ENCODE results near the gene MRPL14.
"Not testable (repeated sequence)": the region's sequence is repeated elsewhere in the genome, so short reads cannot be mapped to it uniquely, and the experiment has no call there.

The MRPL14 gene

DNA sequence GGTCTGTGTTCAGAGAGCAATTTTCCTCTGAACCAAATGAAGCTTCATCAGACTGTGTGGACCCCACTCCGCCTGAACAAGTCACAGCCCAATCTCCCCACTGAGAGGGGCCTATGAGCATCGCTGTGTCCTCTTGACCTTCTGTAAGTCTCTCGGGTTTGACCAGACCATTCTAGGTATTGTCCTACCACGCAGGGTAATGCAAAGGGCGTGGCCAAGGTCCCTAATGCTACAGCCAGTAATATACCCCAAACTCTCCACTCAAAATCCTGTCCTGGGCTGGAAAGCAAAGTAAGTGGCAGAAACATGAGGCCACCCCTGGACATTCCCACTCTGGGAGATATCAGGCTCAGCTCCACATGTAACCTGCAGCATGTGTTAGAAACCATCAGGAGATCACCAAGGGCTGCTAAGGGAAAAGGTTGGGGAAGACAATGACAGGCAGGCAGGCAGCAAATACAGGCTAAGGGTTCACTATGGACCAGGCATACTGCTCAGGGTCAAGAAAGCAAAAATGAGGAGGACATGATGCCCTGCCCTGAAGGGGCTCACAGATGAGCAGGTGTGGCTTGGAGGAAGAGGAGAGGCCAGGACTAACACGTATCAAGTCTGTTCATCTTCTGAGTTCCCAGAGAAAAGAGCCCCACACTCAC lies 33.4 kb downstream of the MRPL14 start:
- no peaks in the 10 kb centered on the region for H3K36me3 Mint-ChIP-seq (ENCODE audit: low read depth)
- peaks cover 4% of the 10 kb centered on the region for H3K4me1 Mint-ChIP-seq (ENCODE audit: low read depth)
- DNase-seq (ENCODE audit: low spot score) = no peak
- H3K9me3 Mint-ChIP-seq = no peaks in the 10 kb centered on the region
- H3K27me3 Mint-ChIP-seq (ENCODE audit: low read depth) = no peaks in the 10 kb centered on the region
- no peak overlapping the region for H3K27ac Mint-ChIP-seq
- H3K4me3 Mint-ChIP-seq = no peak overlapping the region

DNA sequence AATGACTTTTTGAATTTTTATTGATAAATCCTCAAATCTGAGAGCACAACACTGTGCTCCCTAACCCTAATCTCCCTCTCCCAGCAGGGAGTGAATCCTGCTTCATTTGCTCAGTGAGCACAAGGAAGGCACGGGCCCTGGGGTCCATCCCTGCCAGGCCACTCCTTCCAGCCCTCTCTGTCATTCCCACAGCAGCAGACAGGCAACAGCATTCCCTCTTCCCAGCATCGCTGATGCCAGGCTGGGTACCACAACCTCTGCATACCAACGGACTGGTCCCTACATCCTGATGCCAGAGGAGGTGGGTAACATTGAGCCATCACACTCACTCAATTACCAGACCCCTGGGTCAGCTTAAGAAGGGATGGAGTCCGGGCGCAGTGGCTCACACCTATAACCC lies 34.2 kb downstream of the MRPL14 start:
- no peak overlapping the region for H3K4me3 Mint-ChIP-seq
- DNase-seq (ENCODE audit: low spot score) = no peak
- H3K27me3 Mint-ChIP-seq (ENCODE audit: low read depth) = no peaks in the 10 kb centered on the region
- H3K36me3 Mint-ChIP-seq (ENCODE audit: low read depth) = no peaks in the 10 kb centered on the region
- H3K9me3 Mint-ChIP-seq = no peaks in the 10 kb centered on the region
- H3K27ac Mint-ChIP-seq = no peak overlapping the region
- H3K4me1 Mint-ChIP-seq (ENCODE audit: low read depth) = peaks cover 4% of the 10 kb centered on the region

DNA sequence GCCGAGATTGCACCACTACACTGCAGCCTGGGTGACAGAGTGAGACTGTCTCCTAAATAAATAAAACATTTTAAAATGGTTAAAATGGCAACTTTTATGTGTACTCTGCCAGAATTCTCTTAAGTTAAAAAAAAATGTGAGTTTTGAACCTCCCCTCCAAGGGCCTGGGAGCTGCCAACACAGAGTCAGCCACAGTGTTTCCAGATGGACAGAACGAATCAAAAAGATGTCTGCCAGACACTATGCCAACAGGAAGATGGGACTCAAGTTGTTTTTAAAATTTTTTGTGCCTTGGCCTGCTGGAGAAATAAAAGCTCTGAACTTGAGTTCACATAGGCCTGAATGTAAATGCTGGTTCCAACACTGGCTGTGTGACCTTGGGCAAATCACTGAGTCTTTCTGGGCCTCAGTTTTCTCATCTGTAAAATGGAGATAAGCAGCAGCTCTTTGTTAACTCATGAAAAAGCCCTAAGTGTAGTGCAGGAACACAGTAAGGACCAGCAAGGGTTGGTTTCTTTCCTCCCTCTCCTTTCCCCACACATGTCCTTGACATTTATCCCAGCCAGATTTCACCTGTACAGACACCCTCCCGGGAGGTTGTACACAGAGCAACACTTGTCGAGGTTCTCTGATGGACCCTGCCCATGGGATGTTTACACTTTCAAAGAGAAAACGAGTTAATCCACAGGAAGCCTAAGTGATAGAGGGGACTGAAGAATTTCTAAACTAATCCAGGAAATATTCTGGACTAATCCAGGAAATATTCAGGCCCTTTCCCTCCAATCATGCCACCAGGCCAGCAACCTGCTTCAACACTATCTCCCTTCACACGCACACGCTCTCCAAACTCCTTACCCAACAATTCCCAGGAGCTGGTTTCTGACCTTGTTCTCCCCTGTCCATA lies 35.0 kb downstream of the MRPL14 start:
- no peak overlapping the region for H3K4me3 Mint-ChIP-seq
- H3K4me1 Mint-ChIP-seq (ENCODE audit: low read depth) = peaks cover 4% of the 10 kb centered on the region
- H3K9me3 Mint-ChIP-seq = no peaks in the 10 kb centered on the region
- DNase-seq (ENCODE audit: low spot score) = no peak
- H3K27ac Mint-ChIP-seq = no peak overlapping the region
- no peaks in the 10 kb centered on the region for H3K27me3 Mint-ChIP-seq (ENCODE audit: low read depth)
- no peaks in the 10 kb centered on the region for H3K36me3 Mint-ChIP-seq (ENCODE audit: low read depth)

DNA sequence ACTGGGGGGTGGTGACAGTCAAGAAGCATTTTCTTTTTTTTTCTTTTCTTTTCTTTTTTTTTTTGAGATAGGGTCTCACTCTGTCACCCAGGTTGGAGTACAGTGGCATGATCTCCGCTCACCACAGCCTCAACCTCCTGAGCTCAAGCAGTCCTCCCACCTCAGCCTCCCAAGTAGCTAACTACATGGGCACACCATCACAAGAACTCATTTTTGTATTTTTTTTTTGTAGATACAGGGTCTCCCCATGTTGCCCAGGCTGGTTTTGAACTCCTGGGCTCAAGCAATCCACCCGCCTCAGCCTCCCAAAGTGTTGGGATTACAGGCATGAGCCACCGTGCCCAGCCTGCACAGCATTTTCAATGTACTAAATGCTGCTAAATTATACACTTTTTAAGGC lies 35.9 kb downstream of the MRPL14 start:
- H3K27me3 Mint-ChIP-seq (ENCODE audit: low read depth); H3K36me3 Mint-ChIP-seq (ENCODE audit: low read depth); H3K27ac Mint-ChIP-seq; H3K4me1 Mint-ChIP-seq (ENCODE audit: low read depth); DNase-seq (ENCODE audit: low spot score); H3K9me3 Mint-ChIP-seq; H3K4me3 Mint-ChIP-seq: not testable (repeated sequence)

DNA sequence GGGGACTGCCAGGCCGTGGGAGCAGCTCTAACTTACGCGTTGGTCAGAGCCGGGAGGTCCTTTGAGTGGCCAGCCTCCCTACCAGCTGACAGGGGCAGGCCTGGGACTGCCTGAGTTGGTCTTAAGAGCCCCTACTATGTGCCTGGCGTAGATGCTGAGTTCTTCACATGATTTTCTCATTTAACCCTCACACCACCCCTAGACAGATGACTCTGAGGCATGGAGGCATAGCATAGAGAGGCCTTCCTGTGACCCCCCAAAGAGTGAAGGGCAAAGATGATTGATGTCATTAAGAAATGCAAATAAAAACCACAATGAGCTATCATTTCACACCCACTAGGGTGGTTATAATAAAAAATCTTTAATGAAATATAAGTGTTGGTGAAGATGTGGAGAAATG lies 36.8 kb downstream of the MRPL14 start:
- no peak overlapping the region for H3K4me3 Mint-ChIP-seq
- H3K4me1 Mint-ChIP-seq (ENCODE audit: low read depth) = no peaks in the 10 kb centered on the region
- DNase-seq (ENCODE audit: low spot score) = no peak
- H3K9me3 Mint-ChIP-seq = no peaks in the 10 kb centered on the region
- no peaks in the 10 kb centered on the region for H3K36me3 Mint-ChIP-seq (ENCODE audit: low read depth)
- H3K27ac Mint-ChIP-seq = no peak overlapping the region
- H3K27me3 Mint-ChIP-seq (ENCODE audit: low read depth) = no peaks in the 10 kb centered on the region

DNA sequence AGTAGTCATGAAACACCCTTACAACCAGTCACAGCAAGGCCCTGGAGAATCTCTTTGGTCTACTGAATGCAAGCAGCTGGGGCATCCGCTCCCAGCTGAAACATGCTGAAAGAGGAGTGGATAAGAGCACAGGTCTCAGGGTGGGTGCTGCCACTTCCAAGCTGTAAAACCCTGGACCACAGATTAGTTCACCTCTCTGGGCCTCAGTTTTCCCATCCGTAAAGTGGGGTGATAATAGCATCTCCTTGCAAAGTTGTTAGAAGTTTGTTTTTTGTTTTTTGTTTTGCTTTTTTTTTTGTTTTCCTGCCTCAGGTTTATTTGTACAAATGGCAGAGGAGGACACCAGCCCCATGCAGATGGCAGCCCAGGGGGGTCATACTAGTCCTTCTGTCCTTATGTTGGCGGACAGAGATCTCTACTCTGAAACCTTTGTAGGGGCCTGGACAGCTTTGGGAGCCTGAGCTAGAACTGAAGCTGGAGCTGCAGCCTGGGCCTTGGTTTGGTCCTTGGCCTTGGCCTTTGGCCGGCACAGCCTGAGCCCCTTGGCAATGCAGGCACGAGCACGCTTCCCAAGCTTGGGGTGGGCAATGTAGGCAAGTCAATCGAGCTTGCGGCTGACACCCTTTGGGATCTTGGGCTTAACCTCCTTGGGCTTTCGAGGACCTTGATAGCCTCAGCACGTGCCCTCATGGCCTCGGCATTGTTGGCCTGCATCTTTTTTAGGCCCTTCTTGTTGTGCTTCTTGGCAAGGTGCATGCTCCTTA lies 38.2 kb downstream of the MRPL14 start:
- H3K9me3 Mint-ChIP-seq = no peaks in the 10 kb centered on the region
- no peaks in the 10 kb centered on the region for H3K4me1 Mint-ChIP-seq (ENCODE audit: low read depth)
- no peak for DNase-seq (ENCODE audit: low spot score)
- no peak overlapping the region for H3K27ac Mint-ChIP-seq
- H3K4me3 Mint-ChIP-seq = no peak overlapping the region
- H3K36me3 Mint-ChIP-seq (ENCODE audit: low read depth) = no peaks in the 10 kb centered on the region
- no peaks in the 10 kb centered on the region for H3K27me3 Mint-ChIP-seq (ENCODE audit: low read depth)

DNA sequence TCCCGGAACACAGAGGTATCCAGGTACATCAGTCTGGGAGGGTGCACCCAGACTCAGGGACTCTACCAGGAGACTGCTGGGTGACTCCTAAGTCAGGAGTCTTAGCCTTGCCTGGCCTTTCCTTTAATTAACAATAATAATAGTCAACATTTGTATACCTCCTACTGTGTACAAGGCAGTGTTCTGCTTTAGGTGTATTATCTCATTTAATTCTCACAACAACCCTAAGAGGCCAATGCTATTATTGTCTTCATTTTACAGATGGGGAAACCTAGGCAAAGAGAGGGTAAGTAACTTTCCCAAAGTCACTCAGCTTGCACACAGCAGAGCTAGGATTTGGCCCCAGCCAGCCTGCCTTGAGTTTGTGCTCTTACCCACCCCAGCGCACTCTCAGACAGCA lies 39.6 kb downstream of the MRPL14 start:
- no peaks in the 10 kb centered on the region for H3K9me3 Mint-ChIP-seq
- H3K36me3 Mint-ChIP-seq (ENCODE audit: low read depth) = no peaks in the 10 kb centered on the region
- no peak overlapping the region for H3K4me3 Mint-ChIP-seq
- DNase-seq (ENCODE audit: low spot score) = no peak
- no peak overlapping the region for H3K27ac Mint-ChIP-seq
- no peaks in the 10 kb centered on the region for H3K4me1 Mint-ChIP-seq (ENCODE audit: low read depth)
- no peaks in the 10 kb centered on the region for H3K27me3 Mint-ChIP-seq (ENCODE audit: low read depth)

DNA sequence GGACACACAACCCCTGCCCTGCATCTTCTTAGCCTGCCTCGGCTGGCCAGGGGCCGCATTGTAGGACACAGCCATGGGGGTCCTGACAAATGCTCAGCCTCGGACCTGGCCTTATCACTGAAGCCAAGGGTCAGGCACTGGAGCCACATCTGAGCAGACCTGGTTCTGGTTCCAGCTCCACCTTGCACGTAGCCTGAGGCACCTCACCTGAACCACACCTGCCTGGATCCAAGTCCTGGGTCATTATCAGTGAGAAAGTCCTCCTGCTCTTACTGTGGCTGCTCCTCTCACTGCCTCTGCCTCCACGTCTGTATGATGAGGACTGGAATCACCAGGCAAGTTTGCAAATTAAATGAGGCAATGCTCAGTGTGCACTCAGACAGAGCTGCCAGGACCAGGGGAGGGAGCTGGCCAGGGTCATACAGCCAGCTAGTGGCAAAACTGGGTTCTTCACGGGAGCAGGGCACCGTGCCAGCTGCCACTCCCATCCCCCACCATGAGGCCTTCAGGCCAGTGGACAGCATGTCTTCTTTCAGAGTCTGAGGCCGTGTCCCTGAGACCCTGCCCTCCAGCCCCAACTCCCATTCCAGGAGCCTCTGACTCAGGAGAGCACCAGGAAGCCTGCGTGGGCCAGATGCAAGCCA lies 40.2 kb downstream of the MRPL14 start:
- DNase-seq (ENCODE audit: low spot score) = no peak
- H3K9me3 Mint-ChIP-seq = no peaks in the 10 kb centered on the region
- H3K4me3 Mint-ChIP-seq = no peak overlapping the region
- H3K27me3 Mint-ChIP-seq (ENCODE audit: low read depth) = no peaks in the 10 kb centered on the region
- no peaks in the 10 kb centered on the region for H3K36me3 Mint-ChIP-seq (ENCODE audit: low read depth)
- H3K4me1 Mint-ChIP-seq (ENCODE audit: low read depth) = no peaks in the 10 kb centered on the region
- H3K27ac Mint-ChIP-seq = no peak overlapping the region

DNA sequence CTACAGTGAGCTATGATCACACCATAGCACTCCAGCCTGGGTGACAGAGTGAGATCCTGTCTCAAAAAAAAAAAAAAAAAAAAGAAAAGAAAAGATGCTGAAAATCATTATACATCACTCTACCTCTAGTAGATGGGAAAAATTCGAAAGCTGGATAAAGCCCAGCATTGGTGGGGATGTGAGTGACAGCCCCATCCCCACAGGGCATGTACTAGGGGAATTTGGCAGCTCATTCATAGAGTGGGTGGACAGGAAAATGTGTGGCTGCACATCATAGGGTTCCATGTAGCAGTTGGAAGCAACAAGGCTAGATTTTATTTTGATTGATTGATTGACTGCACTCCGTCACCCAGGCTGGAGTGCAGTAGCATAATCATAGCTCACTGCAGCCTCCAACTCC lies 42.0 kb downstream of the MRPL14 start:
- Mint-ChIP-seq H3K4me3 (no peak overlapping the region), H3K27me3 (ENCODE audit: low read depth) (no peaks in the 10 kb centered on the region), H3K4me1 (ENCODE audit: low read depth) (peaks cover 2% of the 10 kb centered on the region), H3K27ac (no peak overlapping the region), H3K9me3 (no peaks in the 10 kb centered on the region), H3K36me3 (ENCODE audit: low read depth) (no peaks in the 10 kb centered on the region)
- DNase-seq (ENCODE audit: low spot score) = no peak

DNA sequence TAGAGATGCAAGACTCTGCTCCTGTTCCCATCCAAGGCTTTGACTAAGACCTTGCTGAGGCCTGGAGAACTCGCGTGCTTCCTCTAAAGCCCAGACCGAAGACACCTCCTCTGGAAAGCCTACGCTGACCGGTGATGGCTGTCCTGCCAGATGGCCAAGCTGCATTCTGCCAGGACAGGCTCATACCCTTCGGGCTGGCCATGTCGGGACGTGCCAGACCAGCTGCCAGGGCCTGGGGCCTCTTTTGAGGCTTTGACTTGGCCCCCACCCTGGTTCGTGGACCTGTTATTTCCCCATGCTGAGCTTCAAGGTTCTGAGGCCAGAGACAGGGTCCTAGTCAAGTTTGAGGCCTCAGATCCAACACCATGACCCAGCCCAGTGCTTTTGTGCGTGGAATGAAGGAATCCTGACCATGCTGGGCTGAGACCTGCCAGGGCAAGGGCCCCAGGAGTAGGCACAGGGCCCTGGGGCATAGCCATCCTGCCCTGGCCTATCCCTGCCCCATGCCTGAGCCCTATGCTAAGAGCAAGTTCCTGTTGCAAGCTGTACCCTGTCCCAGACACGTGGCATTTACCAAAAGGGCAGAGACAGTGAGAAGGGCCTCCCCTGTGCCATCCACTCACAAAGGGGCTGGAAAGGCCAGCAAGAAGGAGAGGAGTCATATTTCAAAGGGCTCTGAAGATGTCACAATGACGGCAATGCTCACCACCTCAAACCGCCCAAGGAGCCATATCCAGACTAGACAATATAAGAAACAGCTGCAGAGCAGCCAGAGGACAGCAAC lies 42.8 kb downstream of the MRPL14 start:
- H3K4me1 Mint-ChIP-seq (ENCODE audit: low read depth) = peaks cover 2% of the 10 kb centered on the region
- H3K27ac Mint-ChIP-seq = no peak overlapping the region
- H3K36me3 Mint-ChIP-seq (ENCODE audit: low read depth) = no peaks in the 10 kb centered on the region

DNA sequence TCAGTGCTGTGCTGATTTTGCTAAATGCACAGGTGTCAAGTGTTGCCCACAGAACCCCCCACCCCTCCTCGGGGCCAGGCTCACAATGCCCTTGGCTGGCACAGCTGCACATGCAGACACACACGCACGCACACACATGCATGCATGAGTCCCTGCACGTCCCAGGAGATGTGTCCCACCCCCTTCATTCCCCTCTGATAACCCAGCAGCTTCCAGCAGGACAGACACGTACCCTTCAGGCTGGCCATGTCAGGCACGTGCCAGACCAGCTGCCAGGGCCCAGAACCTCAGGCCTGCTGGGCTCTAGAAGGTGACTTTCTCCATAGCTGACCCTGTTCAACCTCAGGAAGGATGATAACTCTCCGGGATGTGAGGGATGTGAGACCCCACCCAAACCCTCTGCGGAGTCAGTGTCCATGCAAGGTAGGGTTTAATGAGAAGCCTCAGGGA lies 44.4 kb downstream of the MRPL14 start:
- Mint-ChIP-seq H3K27me3 (ENCODE audit: low read depth) (peaks cover 1% of the 10 kb centered on the region), H3K4me1 (ENCODE audit: low read depth) (peaks cover 4% of the 10 kb centered on the region), H3K4me3 (no peak overlapping the region), H3K9me3 (no peaks in the 10 kb centered on the region), H3K27ac (no peak overlapping the region), H3K36me3 (ENCODE audit: low read depth) (no peaks in the 10 kb centered on the region)
- DNase-seq (ENCODE audit: low spot score) = no peak

More for the DNA sequence above, 42.8 kb downstream of the MRPL14 start:
- no peak overlapping the region for H3K4me3 Mint-ChIP-seq
- no peaks in the 10 kb centered on the region for H3K27me3 Mint-ChIP-seq (ENCODE audit: low read depth)
- DNase-seq (ENCODE audit: low spot score) = no peak
- no peaks in the 10 kb centered on the region for H3K9me3 Mint-ChIP-seq

DNA sequence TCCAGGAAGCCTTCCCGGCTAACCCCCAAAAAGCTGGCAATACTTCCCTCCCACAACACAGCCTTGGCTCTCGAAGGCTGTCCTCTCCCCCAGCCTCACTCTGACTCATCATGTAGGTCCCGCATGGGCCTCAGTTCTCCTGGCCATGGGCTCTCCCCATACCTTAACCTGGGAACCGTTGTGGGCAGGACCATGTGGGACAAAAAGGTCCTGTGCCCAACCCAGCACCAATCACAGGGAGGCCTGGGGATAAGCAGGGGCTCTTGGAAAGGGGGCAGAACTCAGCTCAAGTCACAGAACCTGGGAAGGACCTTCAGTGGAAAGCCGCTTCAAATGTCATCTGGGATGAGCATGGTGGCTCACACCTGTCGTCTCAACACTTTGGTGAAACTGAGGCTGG lies 45.5 kb downstream of the MRPL14 start:
- DNase-seq (ENCODE audit: low spot score) = no peak
- Mint-ChIP-seq H3K36me3 (ENCODE audit: low read depth) (no peaks in the 10 kb centered on the region), H3K4me3 (no peak overlapping the region), H3K4me1 (ENCODE audit: low read depth) (peaks cover 4% of the 10 kb centered on the region), H3K9me3 (no peaks in the 10 kb centered on the region), H3K27me3 (ENCODE audit: low read depth) (peaks cover 3% of the 10 kb centered on the region), H3K27ac (no peak overlapping the region)

Data from T-helper 2 cell treated with Interferon-gamma antibody and Interleukin-4, amounts not matched to agents 5 μg/mL and 100 μg/mL, for 36 hours (primary cell).